Thoracic aorta (tissue), 2 donors: Measurements from ENCODE around the gene CCDC136. TPM values are rescaled to one million over a fixed set of nuclear protein-coding genes. Genes with fewer than 3 reads are reported as not detected.

ENCODE experiments used
- ATAC-seq: fragments of 150-250 bp; one replicate; pipeline ENCODE4 v1.8.0; 2017; ENCODE audit warnings: low read depth; ENCODE audit not compliant: insufficient number of reproducible peaks, low FRiP score
- DNase-seq: peaks from one replicate; pipeline ENCODE4 v3.0.0-alpha.2; 2020; ENCODE audit warnings: low spot score
- H3K27ac ChIP-seq, 2 donors: fragments of 200-600 bp; sonication (generic); 1 replicate in 1 of 2; 2 replicates in 1 of 2; pipeline ENCODE4 v1.5.1; 2016; ENCODE audit warnings: mild to moderate bottlenecking in 2 of 2, moderate library complexity in 2 of 2
- H3K27me3 ChIP-seq: fragments of 200-600 bp; sonication (generic); replicated peaks from 2 replicates; pipeline ENCODE4 v1.6.0; 2016; ENCODE audit warnings: mild to moderate bottlenecking; ENCODE audit not compliant: insufficient read depth
- H3K36me3 ChIP-seq: fragments of 200-600 bp; sonication (generic); one replicate; pipeline ENCODE4 v1.5.1; 2016
- H3K4me1 ChIP-seq, 2 donors: fragments of 200-600 bp; sonication (generic); 1 replicate in 1 of 2; 2 replicates in 1 of 2; pipeline versions ENCODE4 v1.5.1 to v1.6.0; 2016; ENCODE audit warnings: low read depth in 2 of 2, mild to moderate bottlenecking in 1 of 2; ENCODE audit not compliant: control insufficient read depth in 1 of 2
- H3K4me3 ChIP-seq: fragments of 200-600 bp; sonication (generic); 2 replicates; pipeline ENCODE4 v1.5.1; 2016; ENCODE audit warnings: mild to moderate bottlenecking
- H3K9me3 ChIP-seq: fragments of 200-600 bp; sonication (generic); 2 replicates; pipeline ENCODE4 v1.5.1; 2016
- CTCF ChIP-seq: fragments of 200-600 bp; sonication (generic); IDR thresholded peaks from one replicate; pipeline ENCODE4 v1.5.1; 2019; ENCODE audit warnings: antibody characterized with exemption
- total RNA-seq, 2 donors: library from RNA; depleted of rRNA; stranded (reverse); fragments of >200 nt; gene quantifications; one replicate each; pipeline versions ENCODE4 v1.1.0 to v1.2.3, GENCODE V29; 2016

CCDC136 gene
- total RNA-seq, 2 donors from 2014 or later: 29.3 to 34.7 TPM

- no peak overlapping the region for H3K4me3 ChIP-seq
- no peaks in the 10 kb centered on the region for H3K27me3 ChIP-seq
- peaks cover 17 to 33% of the 10 kb centered on the region in 2 donors for H3K4me1 ChIP-seq
- no peak for ATAC-seq
- no peak overlapping the region for H3K27ac ChIP-seq
- no peaks in the 10 kb centered on the region for H3K36me3 ChIP-seq
- DNase-seq: no peak
- TF ChIP-seq CTCF: no peak
- no peaks in the 10 kb centered on the region for H3K9me3 ChIP-seq
These were observed 6.0 kb upstream of the CCDC136 start for GRCh38 chr7:128785738-128786137.

GRCh38 chr7:128788446-128789412, 3.0 kb upstream of the CCDC136 start:
- DNase-seq: no peak
- H3K36me3 ChIP-seq: no peaks in the 10 kb centered on the region
- peaks cover 6 to 24% of the 10 kb centered on the region in 2 donors for H3K4me1 ChIP-seq
- no peak overlapping the region for H3K27ac ChIP-seq
- no peaks in the 10 kb centered on the region for H3K9me3 ChIP-seq
- no peak for TF ChIP-seq CTCF
- H3K27me3 ChIP-seq: no peaks in the 10 kb centered on the region
- H3K4me3 ChIP-seq: no peak overlapping the region
- no peak for ATAC-seq

GRCh38 chr7:128790315-128791041, 1.3 kb upstream of the CCDC136 start:
- no peak for TF ChIP-seq CTCF
- Histone ChIP-seq H3K9me3 (no peaks in the 10 kb centered on the region), H3K4me1 (peaks cover 6 to 22% of the 10 kb centered on the region in 2 donors), H3K36me3 (peaks cover 3% of the 10 kb centered on the region), H3K4me3 (peak overlapping the region; percentile 87), H3K27ac (peak overlapping the region; percentile 30 to 62), H3K27me3 (no peaks in the 10 kb centered on the region)
- ATAC-seq (no peak), DNase-seq (no peak)

- Histone ChIP-seq H3K9me3 (no peaks in the 10 kb centered on the region), H3K27me3 (no peaks in the 10 kb centered on the region), H3K27ac (no peak overlapping the region), H3K4me1 (peaks cover 6 to 22% of the 10 kb centered on the region in 2 donors), H3K4me3 (peak overlapping the region; percentile 87), H3K36me3 (peaks cover 3% of the 10 kb centered on the region)
- DNase-seq: no peak
- peak; percentile 8 for ATAC-seq
- no peak for TF ChIP-seq CTCF
These were observed 182 bp downstream of the CCDC136 start for GRCh38 chr7:128791972-128792327.

GRCh38 chr7:128792471-128793180, 858 bp downstream of the CCDC136 start:
- no peak for TF ChIP-seq CTCF
- Histone ChIP-seq H3K4me1 (peaks cover 6 to 22% of the 10 kb centered on the region in 2 donors), H3K36me3 (peaks cover 3% of the 10 kb centered on the region), H3K27me3 (no peaks in the 10 kb centered on the region), H3K27ac (no peak overlapping the region), H3K4me3 (peak overlapping the region; percentile 87), H3K9me3 (no peaks in the 10 kb centered on the region)
- DNase-seq: no peak
- no peak for ATAC-seq
